HG03175 (cell line): Measurements from ENCODE around the gene CDK2.

ENCODE experiments used
- ATAC-seq: cut with Tn5 transposase; IDR thresholded peaks from one replicate; pipeline ENCODE4 v1.9.1; 2021; ENCODE audit warnings: mild to moderate bottlenecking, moderate library complexity; ENCODE audit not compliant: unreplicated experiment

Gene CDK2

GRCh38 chr12:55937981-55938380 is 28.6 kb upstream of the CDK2 start:
- ATAC-seq: no peak

GRCh38 chr12:55938826-55939501 is 27.7 kb upstream of the CDK2 start:
- no peak for ATAC-seq

GRCh38 chr12:55940065-55940732 is 26.4 kb upstream of the CDK2 start:
- ATAC-seq: peak; percentile 98

GRCh38 chr12:55942055-55942454 is 24.6 kb upstream of the CDK2 start:
- no peak for ATAC-seq

GRCh38 chr12:55942577-55943136 is 24.0 kb upstream of the CDK2 start:
- no peak for ATAC-seq

- no peak for ATAC-seq
These were observed 20.1 kb upstream of the CDK2 start for GRCh38 chr12:55946553-55946952.

GRCh38 chr12:55955344-55955743 is 11.3 kb upstream of the CDK2 start:
- ATAC-seq: no peak

- ATAC-seq: no peak
These were observed 10.7 kb upstream of the CDK2 start for GRCh38 chr12:55955800-55956508.

GRCh38 chr12:55957106-55957859 is 9.3 kb upstream of the CDK2 start:
- no peak for ATAC-seq

- ATAC-seq: no peak
These were observed 2.9 kb upstream of the CDK2 start for GRCh38 chr12:55963760-55964159.

GRCh38 chr12:55965240-55965639 is 1.4 kb upstream of the CDK2 start:
- ATAC-seq: no peak

GRCh38 chr12:55965941-55966407 is 656 bp upstream of the CDK2 start, which contains the start of gene PMEL:
Gene PMEL, minus strand, starts transcription at chr12:55966042. Its CDS starts 31 bp downstream, at chr12:55966011.
- ATAC-seq: no peak

- ATAC-seq: no peak
These were observed 2.7 kb downstream of the CDK2 start for GRCh38 chr12:55969356-55969755.

- no peak for ATAC-seq
These were observed 4.1 kb downstream of the CDK2 start for GRCh38 chr12:55970775-55971174.

GRCh38 chr12:55972042-55972441 is 5.4 kb downstream of the CDK2 start:
- no peak for ATAC-seq

GRCh38 chr12:55972456-55972855 is 5.8 kb downstream of the CDK2 start:
- no peak for ATAC-seq

GRCh38 chr12:55972911-55973598 is 6.4 kb downstream of the CDK2 start:
- ATAC-seq: no peak

GRCh38 chr12:55973599-55974307 is 7.1 kb downstream of the CDK2 start, which contains the start of gene RAB5B:
Gene RAB5B, plus strand, starts transcription at chr12:55974078. Its CDS starts 12,883 bp downstream, at chr12:55986961.
- peak; percentile 95 for ATAC-seq

- ATAC-seq: peak; percentile 19
These were observed 7.7 kb downstream of the CDK2 start for GRCh38 chr12:55974308-55974730.
